Neuron (in vitro differentiated cells): ENCODE measurements around the gene RIC8B.

Source experiments
- H2AFZ ChIP-seq: one replicate; pipeline ENCODE4 v1.6.1; 2013; ENCODE audit warnings: low read depth, mild to moderate bottlenecking, inconsistent platforms, low read length, moderate library complexity
- H3K27me3 ChIP-seq: one replicate; pipeline ENCODE4 v1.6.1; 2013; ENCODE audit warnings: low read length; ENCODE audit not compliant: insufficient read depth
- H3K36me3 ChIP-seq: one replicate; pipeline ENCODE4 v1.6.1; 2013; ENCODE audit warnings: low read length; ENCODE audit not compliant: insufficient read depth
- H3K4me1 ChIP-seq: one replicate; pipeline ENCODE4 v1.6.1; 2013; ENCODE audit warnings: low read length; ENCODE audit not compliant: insufficient read depth
- H3K4me3 ChIP-seq: 2 replicates; pipeline ENCODE4 v1.5.1; 2013; ENCODE audit warnings: mild to moderate bottlenecking, low read length, moderate library complexity
- H3K9me3 ChIP-seq: one replicate; pipeline ENCODE4 v1.6.1; 2013; ENCODE audit warnings: low read length

RIC8B gene

DNA sequence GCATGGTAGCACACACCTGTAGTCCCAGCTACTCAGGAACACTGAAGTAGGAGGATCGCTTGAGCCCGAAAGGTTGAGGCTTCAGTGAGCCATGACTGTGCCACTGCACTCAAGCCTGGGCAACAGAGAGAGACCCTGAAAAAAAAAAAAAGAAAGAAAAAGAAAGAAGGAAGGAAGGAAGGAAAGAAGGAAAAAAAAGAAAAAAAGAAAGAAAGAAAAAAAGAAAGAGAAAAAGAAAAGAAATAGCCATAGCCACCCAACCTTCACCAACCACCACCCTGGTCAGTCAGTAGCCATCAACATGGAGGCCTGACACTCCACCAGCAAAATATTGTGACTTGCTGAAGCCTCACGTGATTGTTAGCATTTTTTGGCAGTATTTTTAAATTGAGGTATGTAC is 159.8 kb downstream of the RIC8B start:
- no peak overlapping the region for H3K4me3 ChIP-seq

More for the DNA sequence above, 159.8 kb downstream of the RIC8B start:
- Histone ChIP-seq H3K36me3 (no peaks in the 10 kb centered on the region), H3K4me1 (no peaks in the 10 kb centered on the region), H2AFZ (no peak overlapping the region), H3K27me3 (no peaks in the 10 kb centered on the region), H3K9me3 (no peaks in the 10 kb centered on the region)
